H1 (cell line): ENCODE results near the gene PIP5K1C. TPM values are rescaled to one million over a fixed set of nuclear protein-coding genes. Genes with fewer than 3 reads are reported as not detected.

ENCODE experiments used
- CTCF ChIA-PET: fragments of 300-600 bp; sonication (Branson Sonifier 250); formaldehyde crosslinking; loops from one replicate; lab custom pipeline; 2021; ENCODE audit not compliant: partially characterized antibody; lab: Charles Lee
- POLR2A ChIA-PET: fragments of 300-600 bp; sonication (Branson Sonifier 250); formaldehyde crosslinking; loops from one replicate; lab custom pipeline; 2021; ENCODE audit warnings: inconsistent platforms; ENCODE audit not compliant: partially characterized antibody; lab: Charles Lee
- DNase-seq, 2 experiments: peaks; one replicate each; pipeline versions ENCODE4 v3.0.0 to v3.0.0-alpha.2; 2010 to 2022; ENCODE audit warnings: low spot score in 2 of 2, low read depth in 1 of 2, mixed read lengths in 1 of 2
- FAIRE-seq: peaks from 2 replicates; lab custom pipeline; 2011; peaks lifted over from hg19 to GRCh38; lab: Jason Lieb, UNC
- H2AFZ ChIP-seq: 2 replicates; pipeline ENCODE4 v1.8.1; 2012; ENCODE audit warnings: low read length, inconsistent platforms
- H2AK5ac ChIP-seq: 2 replicates; pipeline ENCODE4 v1.6.1; 2013; ENCODE audit warnings: low read depth, low read length
- H2BK120ac ChIP-seq: replicated peaks from 2 replicates; pipeline ENCODE3; 2013; ENCODE audit warnings: low read depth, low read length, inconsistent platforms
- H2BK12ac ChIP-seq: 2 replicates; pipeline ENCODE4 v1.6.1; 2013; ENCODE audit warnings: low read depth, low read length
- H2BK15ac ChIP-seq: 2 replicates; pipeline ENCODE4 v1.6.1; 2013; ENCODE audit warnings: low read length
- H2BK20ac ChIP-seq: 2 replicates; pipeline ENCODE4 v1.6.1; 2013; ENCODE audit warnings: low read length
- H2BK5ac ChIP-seq: 2 replicates; pipeline ENCODE4 v1.6.1; 2013; ENCODE audit warnings: low read depth, low read length
- H3K14ac ChIP-seq: 2 replicates; pipeline ENCODE4 v1.6.1; 2013; ENCODE audit warnings: inconsistent platforms; ENCODE audit not compliant: insufficient read length
- H3K18ac ChIP-seq: 2 replicates; pipeline ENCODE4 v1.6.1; 2013; ENCODE audit warnings: low read length; ENCODE audit errors: extremely low read depth
- H3K23ac ChIP-seq: 2 replicates; pipeline ENCODE4 v1.6.1; 2013; ENCODE audit warnings: inconsistent platforms; ENCODE audit not compliant: insufficient read length
- H3K23me2 ChIP-seq: 2 replicates; pipeline ENCODE4 v1.6.1; 2013; ENCODE audit warnings: low read depth, low read length
- H3K27ac ChIP-seq: 2 replicates; pipeline ENCODE4 v1.6.1; 2011; ENCODE audit warnings: low read depth, low read length, inconsistent platforms
- H3K27me3 ChIP-seq, 4 experiments: replicated peaks in 1 of 4; 1 replicate in 1 of 4; 2 replicates in 3 of 4; pipeline versions ENCODE4 v1.6.1 to v1.8.1; 2011 to 2013; ENCODE audit warnings: low read length in 3 of 4, mild to moderate bottlenecking in 3 of 4, inconsistent platforms in 2 of 4, mixed read lengths in 2 of 4, moderate library complexity in 1 of 4; ENCODE audit not compliant: control insufficient read depth in 3 of 4, insufficient read depth in 3 of 4; ENCODE audit errors: extremely low read depth in 1 of 4
- H3K36me3 ChIP-seq, 4 experiments: 2 replicates each; pipeline versions ENCODE4 v1.6.1 to v1.8.1; 2011 to 2013; ENCODE audit warnings: mild to moderate bottlenecking in 4 of 4, low read length in 3 of 4, moderate library complexity in 2 of 4, control low read depth in 1 of 4, inconsistent platforms in 1 of 4; ENCODE audit not compliant: insufficient read depth in 4 of 4, control insufficient read depth in 2 of 4
- H3K4ac ChIP-seq: replicated peaks from 2 replicates; pipeline ENCODE3; 2013; ENCODE audit warnings: low read length, low read depth, mixed read lengths, inconsistent platforms; ENCODE audit not compliant: insufficient read length
- H3K4me1 ChIP-seq, 4 experiments: replicated peaks in 1 of 4; 1 replicate in 1 of 4; 2 replicates in 3 of 4; pipeline versions ENCODE4 v1.6.1 to v1.8.1; 2011 to 2013; ENCODE audit warnings: low read length in 3 of 4, inconsistent platforms in 2 of 4, mixed read lengths in 1 of 4; ENCODE audit not compliant: insufficient read depth in 4 of 4, control insufficient read depth in 3 of 4
- H3K4me2 ChIP-seq, 2 experiments: 2 replicates each; pipeline versions ENCODE4 v1.6.1 to v1.8.1; 2011 to 2013; ENCODE audit warnings: low read depth in 2 of 2, low read length in 2 of 2, control low read depth in 1 of 2, inconsistent platforms in 1 of 2, mild to moderate bottlenecking in 1 of 2; ENCODE audit not compliant: insufficient read depth in 1 of 2
- H3K4me3 ChIP-seq, 4 experiments: fragments of 200-600, 300-600 bp in 1 of 4; sonication (generic), shearing (Covaris generic), sonication (Bioruptor Twin) in 1 of 4; 2 replicates each; pipeline versions ENCODE4 v1.5.1 to v1.8.1; 2011 to 2016; ENCODE audit warnings: low read length in 4 of 4, low read depth in 3 of 4, control low read depth in 2 of 4, inconsistent platforms in 2 of 4, mild to moderate bottlenecking in 2 of 4, mixed read lengths in 1 of 4, moderate library complexity in 1 of 4; ENCODE audit not compliant: insufficient read depth in 2 of 4; ENCODE audit errors: extremely low read depth in 1 of 4
- H3K56ac ChIP-seq: replicated peaks from 2 replicates; pipeline ENCODE3; 2013; ENCODE audit warnings: low read depth, mild to moderate bottlenecking, mixed read lengths, low read length, inconsistent platforms; ENCODE audit not compliant: insufficient read length
- H3K79me1 ChIP-seq: 2 replicates; pipeline ENCODE4 v1.6.1; 2013; ENCODE audit warnings: low read depth, low read length, control low read depth
- H3K79me2 ChIP-seq, 2 experiments: 2 replicates each; pipeline versions ENCODE4 v1.6.1 to v1.8.1; 2012 to 2013; ENCODE audit warnings: low read length in 2 of 2, mild to moderate bottlenecking in 2 of 2, inconsistent platforms in 1 of 2; ENCODE audit not compliant: insufficient read depth in 2 of 2, control insufficient read depth in 1 of 2
- H3K9ac ChIP-seq, 4 experiments: replicated peaks in 1 of 4; 1 replicate in 1 of 4; 2 replicates in 3 of 4; pipeline versions ENCODE4 v1.6.1 to v1.8.1; 2011 to 2013; ENCODE audit warnings: low read depth in 3 of 4, low read length in 3 of 4, control low read depth in 2 of 4, mild to moderate bottlenecking in 2 of 4, moderate library complexity in 2 of 4, inconsistent platforms in 1 of 4; ENCODE audit errors: extremely low read depth in 1 of 4
- H3K9me3 ChIP-seq, 2 experiments: 2 replicates each; pipeline versions ENCODE4 v1.6.1 to v1.8.1; 2012 to 2013; ENCODE audit warnings: mild to moderate bottlenecking in 2 of 2, moderate library complexity in 2 of 2, control low read depth in 1 of 2, inconsistent platforms in 1 of 2, low read depth in 1 of 2, low read length in 1 of 2, mixed read lengths in 1 of 2; ENCODE audit not compliant: insufficient read depth in 2 of 2
- H4K20me1 ChIP-seq, 2 experiments: replicated peaks in 1 of 2; 2 replicates each; pipeline versions ENCODE3 to v1.8.1; 2011 to 2013; ENCODE audit warnings: inconsistent platforms in 2 of 2, low read length in 2 of 2, mild to moderate bottlenecking in 1 of 2; ENCODE audit not compliant: insufficient read depth in 2 of 2, control insufficient read depth in 1 of 2
- H4K5ac ChIP-seq: 2 replicates; pipeline ENCODE4 v1.6.1; 2013; ENCODE audit warnings: low read length, low read depth, mixed read lengths, inconsistent platforms; ENCODE audit not compliant: insufficient read length
- H4K8ac ChIP-seq: 2 replicates; pipeline ENCODE4 v1.8.0; 2013; ENCODE audit warnings: mild to moderate bottlenecking, moderate library complexity, low read length, inconsistent platforms; ENCODE audit not compliant: insufficient read depth; ENCODE audit errors: extremely low read depth
- H4K91ac ChIP-seq: replicated peaks from 2 replicates; pipeline ENCODE3; 2013; ENCODE audit warnings: low read length, mixed read lengths, inconsistent platforms; ENCODE audit not compliant: insufficient read length
- BRCA1 ChIP-seq: IDR thresholded peaks from 2 replicates; pipeline ENCODE4 v1.6.1; 2012; ENCODE audit warnings: low read depth, low read length, improper control_type of control experiment
- EGR1 ChIP-seq: IDR thresholded peaks from 2 replicates; pipeline ENCODE4 v1.6.1; 2011; ENCODE audit warnings: low read depth, low read length, borderline replicate concordance
- SIX5 ChIP-seq: IDR thresholded peaks from 2 replicates; pipeline ENCODE4 v1.6.1; 2011; ENCODE audit warnings: mild to moderate bottlenecking, low read depth, low read length
- TAF7 ChIP-seq: optimal IDR thresholded peaks from 2 replicates; pipeline ENCODE3; 2011; ENCODE audit warnings: low read depth, mild to moderate bottlenecking, inconsistent platforms, low read length, moderate library complexity, borderline replicate concordance
- TCF12 ChIP-seq: IDR thresholded peaks from 2 replicates; pipeline ENCODE4 v1.6.1; 2011; ENCODE audit warnings: low read depth, mild to moderate bottlenecking, low read length
- TEAD4 ChIP-seq: IDR thresholded peaks from 2 replicates; pipeline ENCODE4 v1.6.1; 2012; ENCODE audit warnings: low read depth, low read length, inconsistent platforms, mixed read lengths
- WGBS, 2 experiments: shearing (Covaris generic) in 1 of 2; methylation state at CpG; one replicate each; pipeline versions ENCODE4 v1.1.6 to v1.1.7; 2013 to 2015; ENCODE audit warnings: low lambda C conversion rate in 2 of 2, mixed read lengths in 2 of 2, inconsistent platforms in 1 of 2, low coverage in 1 of 2, missing lambda C conversion rate in 1 of 2; ENCODE audit not compliant: insufficient replicate concordance in 2 of 2, insufficient coverage in 1 of 2, insufficient read length in 1 of 2; ENCODE audit errors: extremely low coverage in 1 of 2, missing lambda C conversion rate in 1 of 2; 5-methylcytosine and 5-hydroxymethylcytosine counted together
- polyA plus RNA-seq, 7 experiments: library from polyadenylated mRNA; depleted of rRNA in 3 of 7; stranded (reverse) in 5 of 7; unstranded in 2 of 7; fragments of >200 nt in 5 of 7; fragments of 200-250 nt in 2 of 7; gene quantifications; 1 replicate in 5 of 7; 2 replicates in 1 of 7; 4 replicates in 1 of 7; pipeline versions ENCODE4 v1.2.1 to v1.2.3, GENCODE V29; 2011 to 2013; ENCODE audit warnings: missing spikeins in 2 of 7, mixed read lengths in 2 of 7
- total RNA-seq: library from RNA; stranded (reverse); fragmentation: NEBNext Ultra II Directional; extraction: Animal tissue kit (Norgen Biotek cat#: 25700); gene quantifications from 2 replicates; pipeline ENCODE4 v1.2.1, GENCODE V29; 2021

The PIP5K1C gene
- total and polyA plus RNA-seq, 2 of the 8 experiments (the other 6 are each of a cell fraction or from before 2014, with no cell fraction given): 10.6 to 32.9 TPM

GRCh38 chr19:3725121-3725520 lies 24.9 kb upstream of the PIP5K1C start:
- Histone ChIP-seq H2BK12ac (0 out of 2 replicates have a peak overlapping the region, but pooled peaks have one; percentile 14), H3K27me3 (peaks cover 0 to 3% (median 0%) of the 10 kb centered on the region in 4 experiments; a peak in 2 of 7 replicates), H3K23ac (no peak overlapping the region), H3K36me3 (no peaks in the 10 kb centered on the region), H3K79me2 (no peaks in the 10 kb centered on the region), H4K91ac (no peak overlapping the region), H4K5ac (no peak overlapping the region), H2BK5ac (no peak overlapping the region), H3K14ac (no peak overlapping the region), H4K20me1 (no peaks in the 10 kb centered on the region), H3K4me2 (no peak overlapping the region), H3K4me3 (no peak overlapping the region), H3K9me3 (no peaks in the 10 kb centered on the region), H2AFZ (no peak overlapping the region), H3K4ac (no peak overlapping the region), H3K23me2 (peaks cover 8% of the 10 kb centered on the region; the same call in 1 of the 2 replicates), H3K27ac (no peak overlapping the region), H2BK20ac (no peak overlapping the region; the same call in 1 of the 2 replicates), H3K4me1 (peaks cover 0 to 15% (median 10%) of the 10 kb centered on the region in 4 experiments; a peak in 6 of 7 replicates), H3K9ac (no peak overlapping the region), H4K8ac (no peak overlapping the region), H3K79me1 (no peaks in the 10 kb centered on the region), H2AK5ac (no peak overlapping the region), H2BK120ac (no peak overlapping the region), H3K18ac (no peak overlapping the region; the same call in 1 of the 2 replicates), H2BK15ac (no peak overlapping the region), H3K56ac (no peak overlapping the region)
- FAIRE-seq (no peak), DNase-seq (no peak)
- ChIA-PET CTCF (interaction anchor here (0.6 to 1.7 kb wide), 7 partner anchors 9 to 959 kb away, joined by 3 to 5 read pairs (median 3); no protein-coding TSS in a partner anchor), POLR2A (interaction anchor here (0.6 to 1.8 kb wide), 5 partner anchors 16 to 480 kb away, joined by 3 to 5 read pairs (median 4); partner anchors contain the start of genes EEF2, MRPL54 and TJP3)
- WGBS, 2 experiments: 83% methylated on average over 3 of the region's 3 CpGs; no CpG with 5 or more reads in 1 of the 2 experiments
- TF ChIP-seq BRCA1: no peak
- TF ChIP-seq TEAD4: no peak
- no peak for TF ChIP-seq TCF12
- TF ChIP-seq TAF7: no peak
- TF ChIP-seq EGR1: no peak
- TF ChIP-seq SIX5: no peak
